Measurements from ENCODE around the gene PARL. TPM values are rescaled to one million over a fixed set of nuclear protein-coding genes. Genes with fewer than 3 reads are reported as not detected.
A peak's percentile ranks its signal among the peaks of the same experiment; 100 is the strongest.

The PARL gene
- total RNA-seq, 1 donor from 2014 or later, result 39.2 TPM

GRCh38 chr3:183825456-183826161 lies 59.1 kb downstream of the PARL start, which contains the start of gene MAP6D1:
TSS of gene MAP6D1 (minus strand) at chr3:183825577. CDS start at chr3:183825547, 30 bp downstream.
- TF ChIP-seq CTCF (IDR thresholded peaks at IDR 0.05), result peak; percentile 76
- no peak for DNase-seq (ENCODE audit: low spot score)
- Mint-ChIP-seq H3K27me3 (ENCODE audit: low read depth) (no peaks in the 10 kb centered on the region), H3K36me3 (ENCODE audit: low read depth) (peaks cover 3% of the 10 kb centered on the region), H3K4me3 (ENCODE audit: unreplicated experiment) (peak within 1 kb of the TSS; percentile 78), H3K9me3 (ENCODE audit: low read depth) (no peaks in the 10 kb centered on the region), H3K4me1 (ENCODE audit: low read depth) (peaks cover 15% of the 10 kb centered on the region), H3K27ac (ENCODE audit: unreplicated experiment) (peak within 1 kb of the TSS; percentile 49)

GRCh38 chr3:183824761-183825455 lies 59.8 kb downstream of the PARL start:
- Mint-ChIP-seq H3K9me3 (ENCODE audit: low read depth) (no peaks in the 10 kb centered on the region), H3K36me3 (ENCODE audit: low read depth) (no peaks in the 10 kb centered on the region), H3K4me1 (ENCODE audit: low read depth) (peaks cover 15% of the 10 kb centered on the region), H3K27me3 (ENCODE audit: low read depth) (no peaks in the 10 kb centered on the region), H3K27ac (ENCODE audit: unreplicated experiment) (peak overlapping the region; percentile 38), H3K4me3 (ENCODE audit: unreplicated experiment) (peak overlapping the region; percentile 78)
- peak; percentile 40 for TF ChIP-seq CTCF (IDR thresholded peaks at IDR 0.05)
- no peak for DNase-seq (ENCODE audit: low spot score)

GRCh38 chr3:183823963-183824362 lies 60.7 kb downstream of the PARL start:
- Mint-ChIP-seq H3K36me3 (ENCODE audit: low read depth) (no peaks in the 10 kb centered on the region), H3K27me3 (ENCODE audit: low read depth) (no peaks in the 10 kb centered on the region), H3K9me3 (ENCODE audit: low read depth) (no peaks in the 10 kb centered on the region), H3K27ac (ENCODE audit: unreplicated experiment) (no peak overlapping the region), H3K4me3 (ENCODE audit: unreplicated experiment) (peak overlapping the region; percentile 78), H3K4me1 (ENCODE audit: low read depth) (peaks cover 15% of the 10 kb centered on the region)
- DNase-seq (ENCODE audit: low spot score), result no peak
- no peak for TF ChIP-seq CTCF (IDR thresholded peaks at IDR 0.05)

- no peaks in the 10 kb centered on the region for H3K36me3 Mint-ChIP-seq (ENCODE audit: low read depth)
- no peak for DNase-seq (ENCODE audit: low spot score)
- no peak for TF ChIP-seq CTCF (IDR thresholded peaks at IDR 0.05)
- no peaks in the 10 kb centered on the region for H3K27me3 Mint-ChIP-seq (ENCODE audit: low read depth)
- H3K27ac Mint-ChIP-seq (ENCODE audit: unreplicated experiment), result peak overlapping the region; percentile 36
- no peaks in the 10 kb centered on the region for H3K9me3 Mint-ChIP-seq (ENCODE audit: low read depth)
- no peak overlapping the region for H3K4me3 Mint-ChIP-seq (ENCODE audit: unreplicated experiment)
- H3K4me1 Mint-ChIP-seq (ENCODE audit: low read depth), result peaks cover 15% of the 10 kb centered on the region
Observed at GRCh38 chr3:183822631-183823030, 62.0 kb downstream of the PARL start.

- H3K4me1 Mint-ChIP-seq (ENCODE audit: low read depth), result peaks cover 11% of the 10 kb centered on the region
- DNase-seq (ENCODE audit: low spot score), result no peak
- H3K36me3 Mint-ChIP-seq (ENCODE audit: low read depth), result peaks cover 7% of the 10 kb centered on the region
- no peak overlapping the region for H3K4me3 Mint-ChIP-seq (ENCODE audit: unreplicated experiment)
- H3K27me3 Mint-ChIP-seq (ENCODE audit: low read depth), result no peaks in the 10 kb centered on the region
- no peak overlapping the region for H3K27ac Mint-ChIP-seq (ENCODE audit: unreplicated experiment)
- H3K9me3 Mint-ChIP-seq (ENCODE audit: low read depth), result no peaks in the 10 kb centered on the region
- TF ChIP-seq CTCF (IDR thresholded peaks at IDR 0.05), result no peak
Observed at GRCh38 chr3:183819831-183820230, 64.8 kb downstream of the PARL start.

All from chondrocyte (in vitro differentiated cells).